Muscle layer of duodenum (tissue), 2 donors: ENCODE results near the gene TMC1.
A peak's percentile ranks its signal among the peaks of the same experiment; 100 is the strongest.

ENCODE experiments used
- H3K27ac ChIP-seq: one replicate; pipeline ENCODE4 v1.7.0; 2013; ENCODE audit warnings: mild to moderate bottlenecking, low read length
- H3K27me3 ChIP-seq: one replicate; pipeline ENCODE4 v1.7.0; 2013; ENCODE audit warnings: low read depth, mild to moderate bottlenecking, control low read depth, low read length
- H3K36me3 ChIP-seq, 2 donors: one replicate each; pipeline ENCODE4 v1.7.0; 2013; ENCODE audit warnings: low read length in 2 of 2, control low read depth in 1 of 2, mild to moderate bottlenecking in 1 of 2; ENCODE audit not compliant: insufficient read depth in 2 of 2, control insufficient read depth in 1 of 2
- H3K4me1 ChIP-seq, 2 donors: one replicate each; pipeline ENCODE4 v1.7.0; 2013; ENCODE audit warnings: low read length in 2 of 2, mild to moderate bottlenecking in 2 of 2, control low read depth in 1 of 2, moderate library complexity in 1 of 2; ENCODE audit not compliant: insufficient read depth in 2 of 2, control insufficient read depth in 1 of 2
- H3K4me3 ChIP-seq, 2 donors: one replicate each; pipeline ENCODE4 v1.7.0; 2013; ENCODE audit warnings: low read length in 2 of 2, low read depth in 1 of 2, mild to moderate bottlenecking in 1 of 2
- H3K9me3 ChIP-seq, 2 donors: one replicate each; pipeline ENCODE4 v1.7.0; 2013; ENCODE audit warnings: low read length in 2 of 2, control low read depth in 1 of 2, mild to moderate bottlenecking in 1 of 2; ENCODE audit not compliant: control insufficient read depth in 1 of 2
- donor health status: healthy.

The TMC1 gene

GRCh38 chr9:72812559-72813111 lies 291.2 kb downstream of the TMC1 start:
- no peaks in the 10 kb centered on the region for H3K9me3 ChIP-seq
- no peaks in the 10 kb centered on the region for H3K36me3 ChIP-seq
- H3K4me3 ChIP-seq: no peak overlapping the region
- no peak overlapping the region for H3K27ac ChIP-seq
- no peaks in the 10 kb centered on the region for H3K27me3 ChIP-seq
- no peaks in the 10 kb centered on the region for H3K4me1 ChIP-seq

DNA sequence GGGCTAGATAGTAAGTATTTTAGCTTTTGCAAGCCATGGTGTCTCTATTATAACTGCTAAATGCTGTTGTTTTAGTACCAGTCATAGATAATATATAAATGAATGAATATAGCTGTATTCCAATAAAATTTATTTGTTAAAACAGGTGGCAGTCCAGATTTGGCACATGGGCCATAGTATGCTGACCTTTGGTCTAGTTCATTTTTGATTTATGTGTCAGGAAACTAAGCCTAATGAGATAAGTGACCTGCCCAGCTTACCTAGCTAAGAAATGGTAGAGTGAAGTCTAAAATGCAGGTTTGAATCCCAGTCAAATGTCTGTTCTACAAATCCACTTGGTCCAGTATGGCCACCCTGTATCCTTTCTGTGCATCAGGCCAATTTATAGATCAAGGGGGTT lies 292.1 kb downstream of the TMC1 start:
- Histone ChIP-seq H3K27ac (no peak overlapping the region), H3K9me3 (no peaks in the 10 kb centered on the region), H3K27me3 (no peaks in the 10 kb centered on the region), H3K4me1 (no peaks in the 10 kb centered on the region), H3K4me3 (no peak overlapping the region), H3K36me3 (no peaks in the 10 kb centered on the region)

GRCh38 chr9:72814083-72814597 lies 292.7 kb downstream of the TMC1 start:
- H3K27me3 ChIP-seq: no peaks in the 10 kb centered on the region
- no peak overlapping the region for H3K4me3 ChIP-seq
- H3K36me3 ChIP-seq: no peaks in the 10 kb centered on the region
- H3K9me3 ChIP-seq: no peaks in the 10 kb centered on the region
- H3K27ac ChIP-seq: no peak overlapping the region
- no peaks in the 10 kb centered on the region for H3K4me1 ChIP-seq

DNA sequence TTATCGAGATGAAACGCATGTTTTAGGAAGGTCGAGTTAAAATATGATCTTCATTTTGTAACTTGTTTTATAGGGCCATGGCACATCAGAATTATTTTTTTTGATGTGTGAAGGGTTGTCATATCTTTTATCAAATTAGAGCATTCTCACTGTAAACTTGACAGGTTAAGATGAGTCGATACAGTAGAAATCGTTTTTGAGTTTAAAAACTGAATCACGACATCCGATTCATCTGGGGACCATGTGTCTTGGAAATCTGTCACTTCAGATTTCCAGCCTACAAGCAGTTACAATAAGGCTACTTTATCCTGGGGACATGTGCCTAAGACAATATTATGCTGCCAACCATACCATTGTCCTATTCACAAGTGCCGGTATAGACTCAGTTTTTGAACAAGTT lies 295.3 kb downstream of the TMC1 start:
- no peak overlapping the region for H3K4me3 ChIP-seq
- no peaks in the 10 kb centered on the region for H3K9me3 ChIP-seq
- no peaks in the 10 kb centered on the region for H3K36me3 ChIP-seq
- H3K4me1 ChIP-seq: no peaks in the 10 kb centered on the region
- no peak overlapping the region for H3K27ac ChIP-seq
- no peaks in the 10 kb centered on the region for H3K27me3 ChIP-seq

GRCh38 chr9:72817413-72817812 lies 296.0 kb downstream of the TMC1 start:
- Histone ChIP-seq H3K9me3 (no peaks in the 10 kb centered on the region), H3K4me1 (no peaks in the 10 kb centered on the region), H3K36me3 (no peaks in the 10 kb centered on the region), H3K27ac (no peak overlapping the region), H3K27me3 (no peaks in the 10 kb centered on the region), H3K4me3 (no peak overlapping the region)

GRCh38 chr9:72818385-72818784 lies 297.0 kb downstream of the TMC1 start:
- H3K27ac ChIP-seq: no peak overlapping the region
- H3K9me3 ChIP-seq: no peaks in the 10 kb centered on the region
- H3K27me3 ChIP-seq: no peaks in the 10 kb centered on the region

GRCh38 chr9:72823971-72824370 lies 302.6 kb downstream of the TMC1 start:
- H3K27ac ChIP-seq: no peak overlapping the region
- H3K4me1 ChIP-seq: peaks cover 0 to 7% of the 10 kb centered on the region in 2 donors
- no peaks in the 10 kb centered on the region for H3K27me3 ChIP-seq
- H3K9me3 ChIP-seq: no peaks in the 10 kb centered on the region
- H3K4me3 ChIP-seq: no peak overlapping the region
- H3K36me3 ChIP-seq: no peaks in the 10 kb centered on the region

More at GRCh38 chr9:72818385-72818784, 297.0 kb downstream of the TMC1 start:
- H3K4me3 ChIP-seq: no peak overlapping the region
- H3K4me1 ChIP-seq: peaks cover 0 to 3% of the 10 kb centered on the region in 2 donors
- no peaks in the 10 kb centered on the region for H3K36me3 ChIP-seq

GRCh38 chr9:72826996-72827949 lies 305.9 kb downstream of the TMC1 start:
- Histone ChIP-seq H3K36me3 (no peaks in the 10 kb centered on the region), H3K4me3 (no peak overlapping the region), H3K27me3 (no peaks in the 10 kb centered on the region), H3K27ac (peak overlapping the region; percentile 14), H3K4me1 (peaks cover 0 to 7% of the 10 kb centered on the region in 2 donors), H3K9me3 (no peaks in the 10 kb centered on the region)

DNA sequence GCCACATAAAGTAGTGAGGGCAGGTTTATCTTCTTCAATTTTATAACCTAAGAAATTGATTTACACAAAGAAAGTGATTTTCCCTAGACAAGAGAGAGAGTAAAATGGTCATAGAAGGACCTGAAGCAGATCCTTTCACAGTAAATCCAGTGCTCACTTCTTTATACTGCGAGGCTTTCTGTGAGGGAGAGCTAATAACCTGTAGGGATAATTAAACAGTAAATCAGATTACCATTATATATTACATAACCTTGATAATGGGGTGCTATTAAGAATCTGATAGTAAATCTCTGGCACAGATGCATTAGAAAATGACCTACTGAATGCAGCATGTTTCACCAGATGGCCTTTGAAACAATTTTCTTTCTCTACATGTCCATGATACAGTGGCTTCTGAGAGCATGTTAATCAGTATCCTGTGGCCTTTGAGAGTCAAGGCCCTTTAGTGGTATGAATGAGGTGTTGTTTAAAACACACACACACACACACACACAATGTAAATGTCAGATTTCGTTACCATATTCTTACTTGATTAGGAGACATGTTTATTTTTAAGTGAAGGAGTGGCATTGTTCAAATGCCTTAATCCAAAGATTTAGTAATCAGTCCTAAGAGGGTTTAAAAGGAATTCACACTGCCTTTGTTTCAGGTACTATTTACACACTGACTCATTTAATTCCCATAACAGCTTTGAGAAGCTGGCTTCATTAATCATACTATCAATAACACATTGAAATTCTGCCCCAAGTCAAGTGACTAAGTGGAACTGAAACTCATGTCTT lies 306.7 kb downstream of the TMC1 start:
- Histone ChIP-seq H3K36me3 (no peaks in the 10 kb centered on the region), H3K4me3 (no peak overlapping the region), H3K4me1 (peaks cover 0 to 4% of the 10 kb centered on the region in 2 donors), H3K27ac (peak overlapping the region; percentile 14), H3K9me3 (no peaks in the 10 kb centered on the region), H3K27me3 (no peaks in the 10 kb centered on the region)

GRCh38 chr9:72834994-72835393 lies 313.6 kb downstream of the TMC1 start:
- H3K27ac ChIP-seq: no peak overlapping the region
- H3K36me3 ChIP-seq: no peaks in the 10 kb centered on the region
- H3K9me3 ChIP-seq: no peaks in the 10 kb centered on the region
- no peak overlapping the region for H3K4me3 ChIP-seq
- no peaks in the 10 kb centered on the region for H3K4me1 ChIP-seq
- no peaks in the 10 kb centered on the region for H3K27me3 ChIP-seq

- Histone ChIP-seq H3K27ac (no peak overlapping the region), H3K4me3 (no peak overlapping the region)
Observed at GRCh38 chr9:72836790-72837189, 315.4 kb downstream of the TMC1 start.

More at GRCh38 chr9:72836790-72837189, 315.4 kb downstream of the TMC1 start:
- no peaks in the 10 kb centered on the region for H3K9me3 ChIP-seq
- H3K4me1 ChIP-seq: no peaks in the 10 kb centered on the region
- H3K27me3 ChIP-seq: no peaks in the 10 kb centered on the region
- H3K36me3 ChIP-seq: no peaks in the 10 kb centered on the region
